Motor neuron (in vitro differentiated cells): ENCODE measurements around the gene ATG4C. TPM values are rescaled to one million over a fixed set of nuclear protein-coding genes. Genes with fewer than 3 reads are reported as not detected.

Experiments used
- ATAC-seq, 8 experiments: fragments of 200-7000 bp; cut with Tn5 transposase; replicated peaks in 6 of 8; 2 replicates each; pipeline ENCODE4 v1.8.0; 2021; ENCODE audit warnings: mild to moderate bottlenecking in 8 of 8, moderate library complexity in 8 of 8
- H3K27ac ChIP-seq, 2 donors: fragments of 250-450 bp; sonication (Bioruptor Pico); 2 replicates each; pipeline ENCODE4 v1.9.0; 2021; ENCODE audit warnings: antibody characterized with exemption in 2 of 2, mild to moderate bottlenecking in 2 of 2, moderate library complexity in 1 of 2
- H3K4me1 ChIP-seq, 2 donors: fragments of 250-450 bp; sonication (Bioruptor Pico); replicated peaks in 1 of 2; 2 replicates each; pipeline ENCODE4 v1.6.1; 2021; ENCODE audit warnings: antibody characterized with exemption in 2 of 2, mild to moderate bottlenecking in 2 of 2, moderate library complexity in 1 of 2
- H3K4me3 ChIP-seq, 5 donors: fragments of 250-450 bp; sonication (Bioruptor Pico); 2 replicates each; pipeline ENCODE4 v1.9.0; 2021; ENCODE audit warnings: antibody characterized with exemption in 5 of 5, mild to moderate bottlenecking in 5 of 5, moderate library complexity in 4 of 5
- WGBS, 10 experiments: fragments of 450-650 bp; shearing (Covaris generic); methylation state at CpG; one replicate each; pipeline ENCODE4 v1.0.0; 2022; 5-methylcytosine and 5-hydroxymethylcytosine counted together
- in situ Hi-C, 9 experiments: fragments of 400-800 bp; cut with MboI; loops; one replicate each; pipeline ENCODE4 v1.15.0; 2021; ENCODE audit warnings: low sequenced_read_pairs in 9 of 9, low pct_unique_long_range_greater_than_20kb in 2 of 9; ENCODE audit not compliant: unreplicated experiment in 9 of 9
- total RNA-seq, 8 experiments: library from RNA; unstranded; fragments of 300-600 nt; gene quantifications; 2 replicates each; pipeline versions ENCODE4 v1.2.3 to v1.2.4, GENCODE V29; 2022

Gene ATG4C
- total RNA-seq, 8 experiments from 2014 or later = 6.4 to 13.6 (median 9.6) TPM

DNA sequence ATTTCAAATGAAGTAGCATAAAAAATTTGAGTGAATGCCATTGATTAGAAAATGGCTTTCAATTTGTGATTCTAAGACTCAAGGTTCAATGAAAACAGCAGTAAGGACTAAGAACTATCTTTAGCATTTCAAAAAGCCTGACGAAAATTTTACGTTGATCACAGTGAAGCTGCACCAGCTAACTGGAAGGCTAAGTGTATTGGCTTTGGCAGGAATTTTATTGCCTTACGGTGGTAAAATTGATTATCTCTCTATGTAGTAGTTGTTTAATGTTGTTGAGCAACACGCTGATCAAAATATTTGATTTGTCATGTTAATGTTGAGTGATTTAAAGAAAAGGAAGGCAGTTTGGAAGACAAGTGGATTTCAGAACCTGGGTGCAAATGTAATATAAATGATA, 49.6 kb downstream of the ATG4C start:
- H3K27ac ChIP-seq = no peak overlapping the region
- 65 to 100% (median 84%) methylated on average over 1 to 4 of the region's 4 CpGs for WGBS, 10 experiments
- in situ Hi-C loops = loop anchor here in 2 of 9 experiments (25.0 kb wide), 2 partner anchors 154 to 304 kb away; no protein-coding TSS in a partner anchor
- no peaks in the 10 kb centered on the region for H3K4me1 ChIP-seq
- H3K4me3 ChIP-seq = no peak overlapping the region
- ATAC-seq = no peak

DNA sequence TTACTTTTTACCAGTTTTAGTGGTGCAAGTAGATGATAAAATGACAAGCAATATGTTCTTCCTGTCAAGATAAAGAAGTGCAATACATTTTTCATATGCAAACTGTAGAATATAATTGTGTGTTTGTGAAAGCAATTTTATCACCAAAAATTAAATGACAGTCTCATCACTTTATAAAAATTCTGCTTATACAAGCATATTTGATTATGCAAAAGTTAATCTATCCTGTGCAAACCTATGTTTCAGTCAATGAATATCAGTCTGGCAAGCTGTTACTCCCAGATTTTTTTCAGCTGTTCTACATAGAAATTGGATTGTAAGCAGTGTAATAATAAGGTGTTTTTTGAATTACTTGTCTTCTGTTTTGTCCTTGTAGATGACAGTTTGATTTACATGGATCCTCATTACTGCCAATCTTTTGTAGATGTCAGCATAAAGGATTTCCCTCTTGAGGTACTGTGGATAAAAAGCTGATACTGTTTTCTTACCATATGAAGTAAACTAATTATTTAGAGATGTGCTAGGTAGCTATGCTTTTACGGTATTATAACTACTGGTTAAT, 50.5 kb downstream of the ATG4C start:
- no peaks in the 10 kb centered on the region for H3K4me1 ChIP-seq
- in situ Hi-C loops = loop anchor here in 2 of 9 experiments (25.0 kb wide), 2 partner anchors 153 to 303 kb away; no protein-coding TSS in a partner anchor
- no peak overlapping the region for H3K4me3 ChIP-seq
- no peak for ATAC-seq
- WGBS, 10 experiments = 50 to 100% (median 76%) methylated on average over 1 of the region's 1 CpG; no CpG with 5 or more reads in 2 of the 10 experiments
- no peak overlapping the region for H3K27ac ChIP-seq

DNA sequence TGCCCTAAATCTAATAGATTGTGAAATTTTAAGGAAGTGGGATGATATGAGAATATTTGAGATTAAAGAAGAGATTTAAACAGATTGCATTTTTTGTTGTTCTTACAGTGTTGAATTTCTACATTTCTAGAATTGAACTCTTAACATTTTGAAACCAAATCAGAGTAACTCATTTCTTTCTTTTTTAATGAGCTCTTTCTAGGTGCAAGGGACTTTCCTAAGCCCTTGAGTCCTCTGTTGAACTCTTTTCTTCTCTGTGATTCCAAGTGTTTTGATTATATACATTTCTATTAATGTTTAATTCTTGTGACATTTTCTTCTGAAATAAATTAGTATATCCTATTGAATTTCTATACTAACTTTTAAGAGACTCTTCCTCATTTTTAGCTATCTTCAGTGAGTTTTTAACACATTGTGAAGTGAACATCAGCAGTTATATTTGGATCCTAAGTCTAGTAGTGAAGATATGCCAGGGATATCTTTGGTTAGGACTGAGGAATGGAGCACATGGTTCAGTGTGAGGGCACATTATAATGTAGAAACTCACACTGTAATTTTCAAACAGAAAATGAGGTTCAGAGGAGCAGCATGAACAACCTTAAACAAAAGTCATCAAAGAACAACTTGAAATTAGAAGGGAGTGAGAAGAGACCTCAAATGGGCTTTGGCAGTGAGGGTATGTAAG, 53.1 kb downstream of the ATG4C start:
- Histone ChIP-seq H3K4me3 (no peak overlapping the region), H3K4me1 (peaks cover 0 to 3% of the 10 kb centered on the region in 2 donors), H3K27ac (no peak overlapping the region)
- ATAC-seq = no peak
- in situ Hi-C loops = loop anchor here in 2 of 9 experiments (25.0 kb wide), 2 partner anchors 150 to 300 kb away; no protein-coding TSS in a partner anchor

DNA sequence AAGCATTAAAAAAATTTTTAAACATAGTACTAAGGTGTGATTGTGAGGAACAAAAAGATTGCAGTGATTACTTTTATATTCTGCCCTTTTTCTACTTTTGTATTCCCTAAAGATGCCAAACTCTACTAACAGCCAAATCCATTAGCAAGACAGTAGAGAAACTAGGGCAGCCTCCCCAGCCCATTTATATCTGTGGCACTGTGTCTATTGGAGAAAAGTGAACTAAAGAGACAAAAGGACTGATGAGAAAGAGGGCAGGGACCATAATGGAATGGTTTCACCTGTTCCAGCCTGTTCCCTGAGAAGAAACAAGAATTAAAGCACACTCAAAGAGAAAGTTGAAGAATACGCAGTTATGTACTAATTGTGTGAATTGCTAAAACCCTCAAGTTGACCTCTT, 56.6 kb downstream of the ATG4C start:
- in situ Hi-C loops = loop anchor here in 2 of 9 experiments (25.0 kb wide), 2 partner anchors 147 to 297 kb away; no protein-coding TSS in a partner anchor
- 73 to 100% (median 95%) methylated on average over 1 of the region's 1 CpG; no CpG with 5 or more reads in 2 of the 10 experiments for WGBS, 10 experiments
- H3K27ac ChIP-seq = no peak overlapping the region

DNA sequence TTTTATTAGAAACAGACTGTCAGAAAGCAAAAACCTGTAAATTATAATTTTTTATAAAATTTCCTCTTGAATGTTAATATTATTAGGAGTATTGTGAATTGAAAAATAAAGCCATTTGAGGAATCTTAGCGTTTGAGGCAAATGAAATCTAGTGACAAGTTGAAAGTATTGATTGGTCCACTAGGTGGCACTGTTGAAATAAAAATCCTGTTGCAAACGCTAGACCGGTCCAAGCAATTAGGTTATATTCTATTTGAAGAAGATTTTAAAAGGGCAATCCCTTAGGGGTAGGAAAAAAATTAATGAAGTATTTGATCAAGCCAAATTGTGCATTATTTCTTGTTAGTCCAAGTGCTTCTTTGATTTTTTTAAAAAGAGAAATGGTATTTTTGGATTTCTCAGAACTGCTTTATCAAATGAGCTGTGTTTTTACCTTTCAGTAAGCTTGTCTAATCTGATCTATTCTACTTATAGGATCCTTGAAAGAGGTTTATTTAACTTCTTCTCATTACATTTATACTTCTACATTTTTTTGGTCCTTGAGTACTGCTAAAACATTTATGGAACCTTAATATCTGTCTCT, 57.7 kb downstream of the ATG4C start:
- ATAC-seq = peak; percentile 48 to 72 (median 61)

More for the DNA sequence above, 56.6 kb downstream of the ATG4C start:
- ATAC-seq = peak in 1 of 8 experiments; percentile 27
- peaks cover 0 to 3% of the 10 kb centered on the region in 2 donors for H3K4me1 ChIP-seq
- no peak overlapping the region for H3K4me3 ChIP-seq

DNA sequence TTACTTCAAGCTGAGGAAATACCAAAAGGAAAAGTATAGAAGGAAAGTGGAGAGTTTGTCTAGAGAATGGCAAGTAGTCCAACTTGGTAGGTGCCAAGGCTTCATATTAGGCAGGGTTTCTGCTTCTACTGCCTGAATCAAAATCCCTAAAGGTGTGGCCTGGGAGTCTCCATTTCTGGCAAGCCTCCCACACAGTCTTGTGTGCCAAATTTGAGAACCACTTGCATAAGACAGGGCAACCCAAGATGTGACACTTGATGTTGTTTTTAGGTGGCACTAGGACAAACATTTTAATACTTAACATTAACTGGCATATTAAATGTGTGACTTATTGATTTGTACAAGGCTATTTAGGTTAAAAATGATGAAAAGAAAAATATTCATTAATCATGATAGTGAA, 60.1 kb downstream of the ATG4C start:
- Histone ChIP-seq H3K4me3 (no peak overlapping the region), H3K27ac (no peak overlapping the region), H3K4me1 (peaks cover 0 to 3% of the 10 kb centered on the region in 2 donors)
- peak in 1 of 8 experiments; percentile 40 for ATAC-seq
- in situ Hi-C loops = loop anchor here in 2 of 9 experiments (25.0 kb wide), 2 partner anchors 143 to 293 kb away; no protein-coding TSS in a partner anchor

More for the DNA sequence above, 57.7 kb downstream of the ATG4C start:
- in situ Hi-C loops = loop anchor here in 2 of 9 experiments (25.0 kb wide), 2 partner anchors 146 to 296 kb away; no protein-coding TSS in a partner anchor
- H3K4me1 ChIP-seq = peaks cover 0 to 3% of the 10 kb centered on the region in 2 donors
- 0 to 13% (median 4%) methylated on average over 2 to 3 of the region's 3 CpGs; no CpG with 5 or more reads in 1 of the 10 experiments for WGBS, 10 experiments
- H3K27ac ChIP-seq = no peak overlapping the region
- no peak overlapping the region for H3K4me3 ChIP-seq

DNA sequence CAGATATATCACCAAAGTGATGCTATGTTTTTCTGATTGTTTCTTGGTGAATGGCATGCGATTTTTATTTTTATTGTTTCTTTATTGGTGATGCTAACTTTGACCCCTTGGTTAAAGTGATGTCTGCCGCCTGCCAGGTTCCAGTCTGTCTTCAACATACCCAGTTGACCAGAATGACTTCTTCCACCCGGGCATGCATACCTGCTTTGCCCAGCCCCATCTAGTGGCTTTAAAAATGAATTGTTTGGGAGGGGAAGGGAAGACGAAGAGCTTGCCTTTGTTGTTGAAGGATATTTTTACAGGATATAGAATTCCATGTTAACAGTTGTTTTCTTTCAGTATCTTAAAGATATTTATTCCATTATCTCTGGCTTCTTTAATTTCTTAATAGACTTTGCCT, 65.1 kb downstream of the ATG4C start:
- WGBS, 10 experiments = 65 to 93% (median 76%) methylated on average over 1 to 4 of the region's 4 CpGs; no CpG with 5 or more reads in 1 of the 10 experiments
- H3K4me1 ChIP-seq = no peaks in the 10 kb centered on the region
- no peak for ATAC-seq
- no peak overlapping the region for H3K4me3 ChIP-seq
- in situ Hi-C loops = loop anchor here in 2 of 9 experiments (25.0 kb wide), 2 partner anchors 138 to 288 kb away; no protein-coding TSS in a partner anchor
- H3K27ac ChIP-seq = no peak overlapping the region

DNA sequence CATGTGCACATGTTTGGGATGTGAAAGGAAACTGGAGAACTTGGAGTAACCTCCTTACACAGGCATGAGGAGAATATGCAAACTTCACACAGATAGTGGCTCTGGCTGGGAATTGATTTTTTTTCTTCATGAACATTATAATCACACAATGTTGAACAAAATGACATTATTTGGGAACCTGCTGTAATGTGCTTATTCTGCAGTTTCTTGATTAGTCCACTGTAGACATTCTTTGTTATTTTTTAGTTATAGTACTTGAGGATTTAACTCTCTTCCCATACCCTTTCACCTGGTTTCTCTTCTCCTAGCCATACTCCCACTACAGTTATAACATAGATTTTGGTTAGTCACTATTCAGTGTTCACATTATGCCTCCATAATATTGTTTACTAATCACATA, 68.3 kb downstream of the ATG4C start:
- ATAC-seq = peak in 1 of 8 experiments; percentile 56
- Histone ChIP-seq H3K27ac (no peak overlapping the region), H3K4me3 (no peak overlapping the region), H3K4me1 (no peaks in the 10 kb centered on the region)
- in situ Hi-C loops = loop anchor here in 1 of 9 experiments (25.0 kb wide), 1 partner anchor 285 kb away; no protein-coding TSS in a partner anchor

DNA sequence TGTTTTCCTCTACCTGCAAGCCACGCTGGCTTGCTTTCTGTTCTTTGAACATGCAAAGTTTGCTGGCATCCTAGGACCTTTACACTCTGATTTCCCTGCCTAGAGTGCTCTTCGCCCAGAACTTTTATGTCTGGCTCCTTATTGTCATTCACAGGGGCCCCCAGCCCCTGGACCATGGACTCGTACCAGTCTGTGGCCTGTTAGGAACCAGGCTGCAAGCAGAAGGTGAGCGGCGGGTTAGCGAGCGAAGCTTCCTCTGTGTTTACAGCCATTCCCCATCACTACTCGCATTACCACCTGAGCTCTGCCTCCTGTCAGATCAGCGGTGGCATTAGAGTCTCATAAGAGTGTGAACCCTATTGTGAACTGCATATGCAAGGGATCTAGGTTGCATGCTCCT, 73.0 kb downstream of the ATG4C start:
- Histone ChIP-seq H3K27ac (no peak overlapping the region), H3K4me1 (no peaks in the 10 kb centered on the region), H3K4me3 (no peak overlapping the region)
- no peak for ATAC-seq
- 75 to 100% (median 94%) methylated on average over 1 to 9 of the region's 9 CpGs for WGBS, 10 experiments
- in situ Hi-C loops = loop anchor here in 1 of 9 experiments (25.0 kb wide), 1 partner anchor 280 kb away; no protein-coding TSS in a partner anchor

DNA sequence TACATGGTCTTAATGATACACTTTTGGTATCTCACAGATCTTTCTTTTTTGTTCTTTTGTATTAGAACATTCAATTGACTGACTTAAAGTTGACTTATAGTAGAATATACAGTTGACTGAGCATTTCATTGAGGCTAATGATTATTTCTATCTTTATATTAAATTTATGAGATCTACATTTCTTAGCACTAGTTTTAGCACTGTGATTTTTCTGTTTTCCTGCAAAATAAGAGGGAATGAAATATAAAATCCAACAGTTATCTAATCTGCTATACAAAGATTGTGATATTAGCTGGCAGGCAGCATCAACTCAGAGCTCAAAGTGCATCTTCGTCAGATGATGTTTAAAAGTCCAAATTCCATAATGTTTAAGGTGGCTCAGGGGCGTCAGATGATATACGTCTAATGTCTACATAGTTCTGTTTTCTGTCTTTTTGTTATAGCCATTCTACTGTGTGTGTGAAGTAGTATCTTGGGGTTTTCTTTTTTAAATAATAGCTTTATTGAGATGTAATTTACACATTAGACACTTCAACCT, 85.4 kb downstream of the ATG4C start:
- WGBS, 10 experiments = 81 to 100% (median 100%) methylated on average over 1 to 3 of the region's 3 CpGs; no CpG with 5 or more reads in 1 of the 10 experiments
- in situ Hi-C loops = loop anchor here in 1 of 9 experiments (25.0 kb wide), 1 partner anchor 268 kb away; no protein-coding TSS in a partner anchor
- Histone ChIP-seq H3K4me1 (no peaks in the 10 kb centered on the region), H3K27ac (no peak overlapping the region), H3K4me3 (no peak overlapping the region)
- no peak for ATAC-seq

DNA sequence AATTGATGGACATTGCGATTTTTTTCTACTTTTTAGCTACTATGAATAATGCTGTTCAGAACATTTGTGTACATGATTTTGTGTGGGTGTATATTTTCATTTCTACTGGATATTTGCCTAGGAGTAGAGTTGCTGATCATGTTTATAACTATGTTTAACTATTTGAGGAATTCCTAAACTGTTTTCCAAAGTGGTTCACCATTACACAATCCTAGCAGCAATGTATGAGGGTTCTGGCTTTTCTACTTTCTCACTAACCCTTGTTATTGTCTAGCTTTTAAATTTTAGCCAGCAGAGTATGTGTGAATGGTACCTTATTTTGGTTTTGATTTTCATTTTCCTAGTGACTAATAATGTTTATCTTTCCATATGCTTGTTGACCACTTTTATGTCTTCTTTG, 86.2 kb downstream of the ATG4C start:
- in situ Hi-C loops = loop anchor here in 1 of 9 experiments (25.0 kb wide), 1 partner anchor 267 kb away; no protein-coding TSS in a partner anchor
- 83 to 100% (median 93%) methylated on average over 1 of the region's 1 CpG; no CpG with 5 or more reads in 2 of the 10 experiments for WGBS, 10 experiments
- ATAC-seq = no peak
- peaks cover 0 to under 1% of the 10 kb centered on the region in 2 donors for H3K4me1 ChIP-seq
- H3K27ac ChIP-seq = no peak overlapping the region
- H3K4me3 ChIP-seq = no peak overlapping the region

DNA sequence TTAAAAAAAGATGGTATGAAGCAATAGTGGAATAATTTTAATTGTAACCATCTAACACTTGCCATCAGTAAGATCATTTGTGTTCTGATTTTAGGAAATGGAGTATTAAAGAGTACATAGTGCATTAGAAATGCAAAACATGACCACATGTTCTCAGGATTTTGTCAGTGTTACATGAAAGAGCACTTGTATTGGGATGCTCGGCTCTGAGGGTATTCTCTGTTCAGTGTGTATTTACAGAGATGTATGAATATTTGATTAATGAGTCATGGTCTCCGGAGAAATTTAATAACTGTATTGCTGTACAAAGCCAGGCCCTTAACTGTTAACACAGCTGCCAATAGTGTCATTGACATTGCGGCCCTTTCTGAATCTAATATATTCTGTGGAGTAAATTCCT, 91.7 kb downstream of the ATG4C start:
- H3K27ac ChIP-seq = no peak overlapping the region
- ATAC-seq = peak; percentile 36 to 96 (median 78)
- peaks cover 6 to 19% of the 10 kb centered on the region in 2 donors for H3K4me1 ChIP-seq
- H3K4me3 ChIP-seq = no peak overlapping the region
- in situ Hi-C loops = no loop called here
- WGBS, 10 experiments = 22 to 69% (median 52%) methylated on average over 1 to 3 of the region's 3 CpGs
